IMR-90 (cell line): ENCODE data around the gene FGF7. TPM values are rescaled to one million over a fixed set of nuclear protein-coding genes. Genes with fewer than 3 reads are reported as not detected.

Experiments used
- ATAC-seq: fragments of 200-7000 bp; cut with Tn5 transposase; 2 replicates; pipeline ENCODE4 v1.9.1; 2020; ENCODE audit warnings: low read depth, mild to moderate bottlenecking, moderate library complexity
- BruUV-seq: library from RNA; stranded (reverse); fragments of 400-500 nt; replicated peaks from 2 replicates; lab custom pipeline; 2021; lab: Mats Ljungman, UMichigan
- CTCF ChIA-PET: fragments of 300-600 bp; formaldehyde crosslinking; extraction: SDS; loops from one replicate; lab custom pipeline; 2021; ENCODE audit warnings: antibody characterized with exemption; lab: Yijun Ruan, JAX
- POLR2A ChIA-PET: fragments of 300-600 bp; sonication (Branson Sonifier 250); formaldehyde crosslinking; loops from one replicate; lab custom pipeline; 2022; ENCODE audit warnings: antibody characterized with exemption; ENCODE audit not compliant: unreplicated experiment; lab: Charles Lee
- DNase-seq: peaks from one replicate; pipeline ENCODE4 v3.0.0; 2013
- H2AFZ ChIP-seq: replicated peaks from 2 replicates; pipeline ENCODE3; 2013; ENCODE audit warnings: low read length, mild to moderate bottlenecking; ENCODE audit not compliant: poor library complexity
- H2AK5ac ChIP-seq: 2 replicates; pipeline ENCODE4 v1.6.1; 2013; ENCODE audit warnings: low read depth, low read length, inconsistent platforms
- H2AK9ac ChIP-seq: replicated peaks from 2 replicates; pipeline ENCODE3; 2013; ENCODE audit warnings: mild to moderate bottlenecking, low read depth, low read length, moderate library complexity; ENCODE audit not compliant: poor library complexity
- H2BK120ac ChIP-seq: 2 replicates; pipeline ENCODE4 v1.6.1; 2013; ENCODE audit warnings: low read depth, low read length, inconsistent platforms
- H2BK15ac ChIP-seq: 3 replicates; pipeline ENCODE4 v1.6.1; 2013; ENCODE audit warnings: low read depth, low read length, inconsistent platforms
- H2BK20ac ChIP-seq: 2 replicates; pipeline ENCODE4 v1.6.1; 2013; ENCODE audit warnings: low read depth, mild to moderate bottlenecking, inconsistent platforms, low read length, moderate library complexity
- H2BK5ac ChIP-seq: 2 replicates; pipeline ENCODE4 v1.6.1; 2013; ENCODE audit warnings: mild to moderate bottlenecking, low read depth, low read length, inconsistent platforms; ENCODE audit not compliant: poor library complexity, severe bottlenecking
- H3K14ac ChIP-seq: replicated peaks from 2 replicates; pipeline ENCODE4 v1.6.1; 2013; ENCODE audit warnings: low read depth, low read length, inconsistent platforms
- H3K18ac ChIP-seq: 2 replicates; pipeline ENCODE4 v1.6.1; 2013; ENCODE audit warnings: low read depth, low read length, control low read depth
- H3K23ac ChIP-seq: 2 replicates; pipeline ENCODE4 v1.6.1; 2013; ENCODE audit warnings: low read depth, low read length, inconsistent platforms
- H3K27ac ChIP-seq: 2 replicates; pipeline ENCODE4 v1.5.1; 2013; ENCODE audit warnings: mild to moderate bottlenecking, control low read depth, low read length; ENCODE audit not compliant: insufficient read depth
- H3K27me3 ChIP-seq: 2 replicates; pipeline ENCODE4 v1.6.1; 2013; ENCODE audit warnings: low read length; ENCODE audit not compliant: control insufficient read depth, insufficient read depth
- H3K36me3 ChIP-seq: 2 replicates; pipeline ENCODE4 v1.6.1; 2013; ENCODE audit warnings: low read length, mixed read lengths; ENCODE audit not compliant: control insufficient read depth, insufficient read depth
- H3K4ac ChIP-seq: 2 replicates; pipeline ENCODE4 v1.6.1; 2013; ENCODE audit warnings: low read depth, low read length, inconsistent platforms
- H3K4me1 ChIP-seq: 2 replicates; pipeline ENCODE4 v1.6.1; 2013; ENCODE audit warnings: low read length, mixed read lengths; ENCODE audit not compliant: control insufficient read depth, insufficient read depth
- H3K4me2 ChIP-seq: 2 replicates; pipeline ENCODE4 v1.6.1; 2013; ENCODE audit warnings: low read depth, mild to moderate bottlenecking, control low read depth, low read length, moderate library complexity
- H3K4me3 ChIP-seq: 2 replicates; pipeline ENCODE4 v1.5.1; 2013; ENCODE audit warnings: low read depth, mild to moderate bottlenecking, control low read depth, low read length, moderate library complexity; ENCODE audit not compliant: insufficient read depth
- H3K56ac ChIP-seq: 2 replicates; pipeline ENCODE4 v1.6.1; 2013; ENCODE audit warnings: low read length, inconsistent platforms; ENCODE audit not compliant: insufficient read depth; ENCODE audit errors: extremely low read depth
- H3K79me1 ChIP-seq, 2 experiments: 2 replicates each; pipeline ENCODE4 v1.6.1; 2013; ENCODE audit warnings: low read length in 2 of 2, inconsistent platforms in 1 of 2, low read depth in 1 of 2
- H3K9ac ChIP-seq: 2 replicates; pipeline ENCODE4 v1.6.1; 2013; ENCODE audit warnings: low read depth, low read length, control low read depth
- H3K9me1 ChIP-seq: 2 replicates; pipeline ENCODE4 v1.6.1; 2013; ENCODE audit warnings: low read length, inconsistent platforms; ENCODE audit not compliant: insufficient read depth
- H3K9me3 ChIP-seq: 2 replicates; pipeline ENCODE4 v1.6.1; 2013; ENCODE audit warnings: low read length; ENCODE audit not compliant: control insufficient read depth, insufficient read depth
- H4K20me1 ChIP-seq: 2 replicates; pipeline ENCODE4 v1.6.1; 2013; ENCODE audit warnings: low read length, inconsistent platforms; ENCODE audit not compliant: insufficient read depth
- H4K5ac ChIP-seq: 2 replicates; pipeline ENCODE4 v1.6.1; 2013; ENCODE audit warnings: mild to moderate bottlenecking, low read depth, low read length, control low read depth
- H4K8ac ChIP-seq, 2 experiments: 2 replicates each; pipeline ENCODE4 v1.6.1; 2013; ENCODE audit warnings: low read depth in 2 of 2, low read length in 2 of 2, control low read depth in 1 of 2, inconsistent platforms in 1 of 2
- H4K91ac ChIP-seq: 2 replicates; pipeline ENCODE4 v1.6.1; 2013; ENCODE audit warnings: low read depth, low read length, inconsistent platforms; ENCODE audit not compliant: insufficient read depth
- BHLHE40 ChIP-seq: fragments of 150-350 bp; IDR thresholded peaks from 2 replicates; pipeline ENCODE4 v1.6.1; 2016; ENCODE audit warnings: mild to moderate bottlenecking, low read depth, low read length
- CHD1 ChIP-seq: IDR thresholded peaks from 2 replicates; pipeline ENCODE4 v1.6.1; 2012; ENCODE audit warnings: low read depth, low read length, improper control_type of control experiment
- FOS ChIP-seq: fragments of 150-350 bp; IDR thresholded peaks from 2 replicates; pipeline ENCODE4 v1.6.1; 2016; ENCODE audit warnings: low read depth, low read length
- RCOR1 ChIP-seq: IDR thresholded peaks from 2 replicates; pipeline ENCODE4 v1.6.1; 2012; ENCODE audit warnings: mild to moderate bottlenecking, low read length, improper control_type of control experiment; ENCODE audit not compliant: insufficient replicate concordance
- RFX5 ChIP-seq: IDR thresholded peaks from 2 replicates; pipeline ENCODE4 v1.8.0; 2012; ENCODE audit warnings: low read depth, mild to moderate bottlenecking, low read length, moderate library complexity
- WGBS, 2 experiments: methylation state at CpG; one replicate each; pipeline versions ENCODE4 v1.1.5 to v1.1.7; 2013; ENCODE audit warnings: missing lambda C conversion rate in 2 of 2; ENCODE audit not compliant: insufficient read length in 1 of 2; ENCODE audit errors: extremely low coverage in 2 of 2; 5-methylcytosine and 5-hydroxymethylcytosine counted together
- dilution Hi-C: fragments of 300-500 bp; cut with HindIII; formaldehyde crosslinking; loops from one replicate; pipeline ENCODE4 v1.14.3; 2018; ENCODE audit warnings: low sequenced_read_pairs; ENCODE audit not compliant: unreplicated experiment
- in situ Hi-C: fragments of 300-500 bp; cut with MboI; formaldehyde crosslinking; loops from 3 replicates; pipeline ENCODE4 v1.14.3; 2019; ENCODE audit warnings: low sequenced_read_pairs, inconsistent platforms, mixed read lengths
- intact Hi-C: fragments of 100-400 bp; cut with micrococcal nuclease; formaldehyde crosslinking; loops from 2 replicates; pipeline ENCODE4 v1.10.0; 2022
- polyA plus RNA-seq, 3 experiments: library from polyadenylated mRNA; depleted of rRNA; stranded (reverse); fragments of >200 nt; gene quantifications; 2 replicates each; pipeline ENCODE4 v1.2.3, GENCODE V29; 2012; ENCODE audit warnings: low replicate concordance in 1 of 3
- total RNA-seq: library from RNA; depleted of rRNA; stranded (reverse); fragments of >200 nt; gene quantifications from 2 replicates; pipeline ENCODE4 v1.2.3, GENCODE V29; 2012
- TF ChIP-seq, protein P1 (sequence below): fragments of 150-350 bp; IDR thresholded peaks from 2 replicates; pipeline ENCODE4 v1.6.1; 2017; ENCODE audit warnings: mild to moderate bottlenecking, antibody characterized with exemption, low read length, low read depth
- TF ChIP-seq, protein P2 (sequence below): conservative IDR thresholded peaks from 2 replicates; pipeline ENCODE4 v1.5.1; 2012; ENCODE audit warnings: mild to moderate bottlenecking, low read depth, low read length, improper control_type of control experiment
- TF ChIP-seq, protein P3 (sequence below): fragments of 150-350 bp; IDR thresholded peaks from 2 replicates; pipeline ENCODE4 v1.6.1; 2016; ENCODE audit warnings: low read depth, mild to moderate bottlenecking, low read length, moderate library complexity, borderline replicate concordance

Gene FGF7
- total and polyA plus RNA-seq, 2 of the 4 experiments (the other 2 are of a cell fraction): 27.3 to 34.8 TPM

DNA sequence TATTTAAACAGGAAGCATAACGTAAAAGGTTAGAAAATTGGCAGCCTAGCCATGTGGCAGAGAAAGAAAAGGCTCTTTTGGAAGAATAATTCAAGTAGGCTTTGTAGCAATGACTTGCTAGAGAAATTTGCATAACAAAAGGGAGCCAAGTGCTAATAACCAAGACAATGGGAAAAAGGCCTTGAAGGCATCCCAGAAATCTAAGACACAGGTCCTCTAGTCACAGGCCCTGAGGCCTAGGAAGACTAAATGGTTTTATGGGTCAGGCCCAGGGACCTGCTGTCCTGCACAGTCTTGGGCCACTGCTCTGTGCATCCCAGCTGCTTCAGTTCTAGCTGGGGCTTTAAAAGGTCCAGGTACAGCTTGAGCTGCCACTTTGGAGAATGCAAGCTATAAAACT, 78.5 kb downstream of the FGF7 start:
- CTCF ChIA-PET: no interaction called here
- no peak overlapping the region for H3K4ac ChIP-seq
- POLR2A ChIA-PET: no interaction called here
- H3K4me2 ChIP-seq: no peak overlapping the region
- no peak overlapping the region for H3K4me3 ChIP-seq
- H2AFZ ChIP-seq: no peak overlapping the region
- no peak overlapping the region for H3K56ac ChIP-seq
- no peak overlapping the region for H3K27ac ChIP-seq
- no peak overlapping the region for H3K14ac ChIP-seq
- H3K9me1 ChIP-seq: peaks cover 3% of the 10 kb centered on the region; the same call in 1 of the 2 replicates
- no peak overlapping the region for H3K9ac ChIP-seq
- no peak for ATAC-seq
- no peak for DNase-seq
- H4K91ac ChIP-seq: no peak overlapping the region
- H3K79me1 ChIP-seq: no peaks in the 10 kb centered on the region
- H2BK5ac ChIP-seq: no peak overlapping the region
- H3K18ac ChIP-seq: no peak overlapping the region
- H2BK120ac ChIP-seq: no peak overlapping the region
- H2BK15ac ChIP-seq: no peak overlapping the region
- in situ Hi-C loops (no loop called here), intact Hi-C loops (no loop called here), dilution Hi-C loops (no loop called here)
- peaks cover 8% of the 10 kb centered on the region for H3K4me1 ChIP-seq
- no peak overlapping the region for H4K5ac ChIP-seq
- H4K8ac ChIP-seq: no peak overlapping the region
- no peaks in the 10 kb centered on the region for H3K27me3 ChIP-seq
- H2BK20ac ChIP-seq: no peak overlapping the region
- TF ChIP-seq BHLHE40 (no peak), RCOR1 (no peak), FOS (no peak), CHD1 (no peak), RFX5 (no peak)
- TF ChIP-seq, protein P1, sequence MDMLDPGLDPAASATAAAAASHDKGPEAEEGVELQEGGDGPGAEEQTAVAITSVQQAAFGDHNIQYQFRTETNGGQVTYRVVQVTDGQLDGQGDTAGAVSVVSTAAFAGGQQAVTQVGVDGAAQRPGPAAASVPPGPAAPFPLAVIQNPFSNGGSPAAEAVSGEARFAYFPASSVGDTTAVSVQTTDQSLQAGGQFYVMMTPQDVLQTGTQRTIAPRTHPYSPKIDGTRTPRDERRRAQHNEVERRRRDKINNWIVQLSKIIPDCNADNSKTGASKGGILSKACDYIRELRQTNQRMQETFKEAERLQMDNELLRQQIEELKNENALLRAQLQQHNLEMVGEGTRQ: no peak
- TF ChIP-seq, protein P2, sequence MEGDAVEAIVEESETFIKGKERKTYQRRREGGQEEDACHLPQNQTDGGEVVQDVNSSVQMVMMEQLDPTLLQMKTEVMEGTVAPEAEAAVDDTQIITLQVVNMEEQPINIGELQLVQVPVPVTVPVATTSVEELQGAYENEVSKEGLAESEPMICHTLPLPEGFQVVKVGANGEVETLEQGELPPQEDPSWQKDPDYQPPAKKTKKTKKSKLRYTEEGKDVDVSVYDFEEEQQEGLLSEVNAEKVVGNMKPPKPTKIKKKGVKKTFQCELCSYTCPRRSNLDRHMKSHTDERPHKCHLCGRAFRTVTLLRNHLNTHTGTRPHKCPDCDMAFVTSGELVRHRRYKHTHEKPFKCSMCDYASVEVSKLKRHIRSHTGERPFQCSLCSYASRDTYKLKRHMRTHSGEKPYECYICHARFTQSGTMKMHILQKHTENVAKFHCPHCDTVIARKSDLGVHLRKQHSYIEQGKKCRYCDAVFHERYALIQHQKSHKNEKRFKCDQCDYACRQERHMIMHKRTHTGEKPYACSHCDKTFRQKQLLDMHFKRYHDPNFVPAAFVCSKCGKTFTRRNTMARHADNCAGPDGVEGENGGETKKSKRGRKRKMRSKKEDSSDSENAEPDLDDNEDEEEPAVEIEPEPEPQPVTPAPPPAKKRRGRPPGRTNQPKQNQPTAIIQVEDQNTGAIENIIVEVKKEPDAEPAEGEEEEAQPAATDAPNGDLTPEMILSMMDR: no peak
- TF ChIP-seq, protein P3, sequence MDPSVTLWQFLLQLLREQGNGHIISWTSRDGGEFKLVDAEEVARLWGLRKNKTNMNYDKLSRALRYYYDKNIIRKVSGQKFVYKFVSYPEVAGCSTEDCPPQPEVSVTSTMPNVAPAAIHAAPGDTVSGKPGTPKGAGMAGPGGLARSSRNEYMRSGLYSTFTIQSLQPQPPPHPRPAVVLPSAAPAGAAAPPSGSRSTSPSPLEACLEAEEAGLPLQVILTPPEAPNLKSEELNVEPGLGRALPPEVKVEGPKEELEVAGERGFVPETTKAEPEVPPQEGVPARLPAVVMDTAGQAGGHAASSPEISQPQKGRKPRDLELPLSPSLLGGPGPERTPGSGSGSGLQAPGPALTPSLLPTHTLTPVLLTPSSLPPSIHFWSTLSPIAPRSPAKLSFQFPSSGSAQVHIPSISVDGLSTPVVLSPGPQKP: no peak
- 0 out of 2 replicates have a peak, but pooled peaks cover 2% of the 10 kb centered on the region for H3K36me3 ChIP-seq
- H2AK9ac ChIP-seq: no peak overlapping the region
- WGBS, 2 experiments: no CpG with 5 or more reads among the region's 1 CpG
- no peaks in the 10 kb centered on the region for H4K20me1 ChIP-seq
- H2AK5ac ChIP-seq: no peak overlapping the region
- BruUV-seq: no TSS peak
- no peak overlapping the region for H3K23ac ChIP-seq
- peaks cover 8% of the 10 kb centered on the region; the same call in 1 of the 2 replicates for H3K9me3 ChIP-seq
